Measurements from ENCODE around the gene SHROOM3. TPM values are rescaled to one million over a fixed set of nuclear protein-coding genes. Genes with fewer than 3 reads are reported as not detected.

SHROOM3 gene
- polyA plus RNA-seq, 3 donors = 31.1 to 35.4 (median 34.9) TPM

- no peak for DNase-seq (ENCODE audit: low read depth in 3 of 3, low spot score in 2 of 3)
Observed at GRCh38 chr4:76562836-76563453, 127.9 kb downstream of the SHROOM3 start.

- DNase-seq (ENCODE audit: low read depth in 3 of 3, low spot score in 2 of 3) = no peak
Observed at GRCh38 chr4:76563454-76564122, 128.6 kb downstream of the SHROOM3 start.

GRCh38 chr4:76564123-76564915 lies 129.3 kb downstream of the SHROOM3 start:
- DNase-seq (ENCODE audit: low read depth in 3 of 3, low spot score in 2 of 3) = no peak

GRCh38 chr4:76568262-76568661 lies 133.2 kb downstream of the SHROOM3 start:
- DNase-seq (ENCODE audit: low read depth in 3 of 3, low spot score in 2 of 3) = no peak

- no peak for DNase-seq (ENCODE audit: low read depth in 3 of 3, low spot score in 2 of 3)
Observed at GRCh38 chr4:76569225-76569624, 134.2 kb downstream of the SHROOM3 start.

- no peak for DNase-seq (ENCODE audit: low read depth in 3 of 3, low spot score in 2 of 3)
Observed at GRCh38 chr4:76569706-76570105, 134.7 kb downstream of the SHROOM3 start.

- DNase-seq (ENCODE audit: low read depth in 3 of 3, low spot score in 2 of 3) = no peak
Observed at GRCh38 chr4:76570141-76570973, 135.3 kb downstream of the SHROOM3 start.

GRCh38 chr4:76571274-76571673 lies 136.2 kb downstream of the SHROOM3 start:
- no peak for DNase-seq (ENCODE audit: low read depth in 3 of 3, low spot score in 2 of 3)

- no peak for DNase-seq (ENCODE audit: low read depth in 3 of 3, low spot score in 2 of 3)
Observed at GRCh38 chr4:76572224-76572623, 137.2 kb downstream of the SHROOM3 start.

- DNase-seq (ENCODE audit: low read depth in 3 of 3, low spot score in 2 of 3) = no peak
Observed at GRCh38 chr4:76576824-76577223, 141.8 kb downstream of the SHROOM3 start.

GRCh38 chr4:76578002-76578560 lies 143.1 kb downstream of the SHROOM3 start:
- no peak for DNase-seq (ENCODE audit: low read depth in 3 of 3, low spot score in 2 of 3)

- DNase-seq (ENCODE audit: low read depth in 3 of 3, low spot score in 2 of 3) = no peak
Observed at GRCh38 chr4:76579596-76580375, 144.8 kb downstream of the SHROOM3 start.

- DNase-seq (ENCODE audit: low read depth in 3 of 3, low spot score in 2 of 3) = no peak
Observed at GRCh38 chr4:76581077-76581962, 146.3 kb downstream of the SHROOM3 start.

- DNase-seq (ENCODE audit: low read depth in 3 of 3, low spot score in 2 of 3) = no peak
Observed at GRCh38 chr4:76582074-76582816, 147.2 kb downstream of the SHROOM3 start.

GRCh38 chr4:76582817-76583087 lies 147.7 kb downstream of the SHROOM3 start:
- DNase-seq (ENCODE audit: low read depth in 3 of 3, low spot score in 2 of 3) = no peak

- no peak for DNase-seq (ENCODE audit: low read depth in 3 of 3, low spot score in 2 of 3)
Observed at GRCh38 chr4:76584241-76585152, 149.5 kb downstream of the SHROOM3 start.

GRCh38 chr4:76585272-76585671 lies 150.2 kb downstream of the SHROOM3 start:
- no peak for DNase-seq (ENCODE audit: low read depth in 3 of 3, low spot score in 2 of 3)

All from right renal cortex interstitium (tissue), 3 donors.